ENCODE data around the gene KCNIP1. TPM values are rescaled to one million over a fixed set of nuclear protein-coding genes. Genes with fewer than 3 reads are reported as not detected.

KCNIP1 gene
- total and polyA plus RNA-seq, 10 donors = 0.08 to 20.0 (median 9.4) TPM

- no peaks in the 10 kb centered on the region for H3K36me3 ChIP-seq
- H3K9me3 ChIP-seq = no peaks in the 10 kb centered on the region
- WGBS, 5 donors = 63 to 71% (median 66%) methylated on average over 6 of the region's 6 CpGs
- H3K4me1 ChIP-seq = no peaks in the 10 kb centered on the region
- no peaks in the 10 kb centered on the region for H3K27me3 ChIP-seq (replicated peaks in 1 of 7)
- TF ChIP-seq POLR2A (IDR thresholded peaks at IDR 0.05) (no peak), CTCF (IDR thresholded peaks at IDR 0.05 in 8 of 11, conservative IDR thresholded peaks at IDR 0.05 in 3 of 11) (no peak), POLR2AphosphoS5 (IDR thresholded peaks at IDR 0.05) (no peak)
- DNase-seq = no peak
- H3K27ac ChIP-seq = no peak overlapping the region
- no peak overlapping the region for H3K4me3 ChIP-seq
- intact Hi-C loops (cut with DNase I; ENCODE audit: low total_unique reads) = no loop called here
Observed at GRCh38 chr5:170782438-170782837, 278.6 kb downstream of the KCNIP1 start.

GRCh38 chr5:170783498-170784247 lies 279.9 kb downstream of the KCNIP1 start, which contains the start of gene GABRP:
Gene GABRP, plus strand, starts transcription at chr5:170783725. Its CDS starts 4,891 bp downstream, at chr5:170788616.
- DNase-seq = no peak
- H3K27ac ChIP-seq = no peak within 1 kb of the TSS
- intact Hi-C loops (cut with DNase I; ENCODE audit: low total_unique reads) = no loop called here

DNA sequence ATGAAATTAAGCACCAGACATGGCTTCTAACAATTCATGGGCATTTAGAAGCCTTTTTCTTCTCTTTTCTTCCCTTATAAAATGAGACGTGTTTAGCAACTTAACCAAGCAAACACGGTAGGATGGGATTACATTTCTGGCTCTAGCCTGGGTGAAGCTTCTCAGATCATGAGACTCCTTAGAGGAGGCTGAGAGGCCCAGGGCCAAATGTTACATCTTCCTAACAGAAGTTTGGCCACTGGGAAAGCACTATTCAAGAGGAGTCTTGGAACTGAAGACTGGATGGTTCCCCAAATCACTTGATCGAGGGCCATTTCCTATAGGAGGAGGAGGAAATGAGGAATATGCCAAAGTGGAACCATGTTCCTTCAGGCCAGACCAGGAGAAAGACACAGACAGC lies 281.6 kb downstream of the KCNIP1 start:
- Histone ChIP-seq H3K9me3 (no peaks in the 10 kb centered on the region), H3K27me3 (replicated peaks in 1 of 7) (no peaks in the 10 kb centered on the region), H3K4me1 (no peaks in the 10 kb centered on the region), H3K27ac (no peak overlapping the region), H3K36me3 (no peaks in the 10 kb centered on the region), H3K4me3 (no peak overlapping the region)
- WGBS, 5 donors = 76 to 82% (median 80%) methylated on average over 3 of the region's 3 CpGs
- TF ChIP-seq POLR2AphosphoS5 (IDR thresholded peaks at IDR 0.05) (no peak), CTCF (IDR thresholded peaks at IDR 0.05 in 8 of 11, conservative IDR thresholded peaks at IDR 0.05 in 3 of 11) (no peak), POLR2A (IDR thresholded peaks at IDR 0.05) (no peak)
- DNase-seq = no peak
- intact Hi-C loops (cut with DNase I; ENCODE audit: low total_unique reads) = no loop called here

More at GRCh38 chr5:170783498-170784247, 279.9 kb downstream of the KCNIP1 start, which contains the start of gene GABRP:
- WGBS, 5 donors = 83 to 94% (median 88%) methylated on average over 13 to 14 of the region's 14 CpGs
- TF ChIP-seq CTCF (IDR thresholded peaks at IDR 0.05 in 8 of 11, conservative IDR thresholded peaks at IDR 0.05 in 3 of 11) = no peak
- no peak for TF ChIP-seq POLR2AphosphoS5 (IDR thresholded peaks at IDR 0.05)
- no peak for TF ChIP-seq POLR2A (IDR thresholded peaks at IDR 0.05)
- Histone ChIP-seq H3K27me3 (replicated peaks in 1 of 7) (no peaks in the 10 kb centered on the region), H3K4me3 (no peak within 1 kb of the TSS), H3K36me3 (no peaks in the 10 kb centered on the region), H3K4me1 (no peaks in the 10 kb centered on the region), H3K9me3 (no peaks in the 10 kb centered on the region)

Other genes starting within 250 kb of the KCNIP1 start
- 100 to 1,000 TPM; 186 to 272 (median 219) TPM for gene LCP2, start 206.2 kb upstream of the KCNIP1 start, total RNA-seq
- gene LCP2, start 206.2 kb upstream of the KCNIP1 start, polyA plus RNA-seq = 10 to 100 TPM; 28.3 to 33.1 (median 29.3) TPM
- gene KCNMB1, start 114.7 kb upstream of the KCNIP1 start, total RNA-seq = 1 to 10 TPM in 3 of 7 donors, under 1 TPM in 4; 0.13 to 2.2 (median 0.97) TPM
- under 1 TPM; 0.63 to 0.80 (median 0.74) TPM for gene KCNMB1, start 114.7 kb upstream of the KCNIP1 start, polyA plus RNA-seq